AG09309 (cell line): Measurements from ENCODE around the gene PLEKHG7.

Source experiments
- DNase-seq: peaks from one replicate; pipeline ENCODE4 v3.0.0-alpha.2; 2010; ENCODE audit warnings: low read depth
- H3K4me3 ChIP-seq: 2 replicates; pipeline ENCODE4 v1.5.1; 2011; ENCODE audit warnings: mild to moderate bottlenecking, low read depth, low read length, moderate library complexity; ENCODE audit not compliant: control insufficient read depth
- TF ChIP-seq, protein P1 (sequence below): IDR thresholded peaks from 2 replicates; pipeline ENCODE4 v1.5.1; 2011; ENCODE audit warnings: mild to moderate bottlenecking, low read depth, low read length, inconsistent platforms; ENCODE audit not compliant: insufficient read depth, control insufficient read depth; ENCODE audit errors: missing control alignments

Gene PLEKHG7

DNA sequence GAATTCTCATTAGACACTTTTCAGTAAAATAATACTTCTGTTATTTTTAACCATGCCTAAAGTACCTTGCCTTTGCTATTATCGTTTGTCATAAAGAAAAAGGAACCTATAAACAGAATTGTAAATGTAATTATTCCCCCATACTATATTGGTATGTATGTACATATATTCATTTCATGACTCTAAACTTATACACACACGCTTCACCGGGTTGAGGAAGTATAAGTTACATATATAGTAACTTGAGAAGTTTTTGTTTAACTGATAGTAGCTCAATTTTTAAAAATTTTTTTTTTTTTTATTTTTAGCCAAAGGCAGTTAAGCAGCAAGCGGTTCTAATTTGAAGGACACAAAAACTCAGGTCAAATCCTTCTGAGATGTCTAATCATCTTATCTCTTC is 107.6 kb downstream of the PLEKHG7 start:
- H3K4me3 ChIP-seq: no peak overlapping the region
- DNase-seq: no peak
- TF ChIP-seq, protein P1, sequence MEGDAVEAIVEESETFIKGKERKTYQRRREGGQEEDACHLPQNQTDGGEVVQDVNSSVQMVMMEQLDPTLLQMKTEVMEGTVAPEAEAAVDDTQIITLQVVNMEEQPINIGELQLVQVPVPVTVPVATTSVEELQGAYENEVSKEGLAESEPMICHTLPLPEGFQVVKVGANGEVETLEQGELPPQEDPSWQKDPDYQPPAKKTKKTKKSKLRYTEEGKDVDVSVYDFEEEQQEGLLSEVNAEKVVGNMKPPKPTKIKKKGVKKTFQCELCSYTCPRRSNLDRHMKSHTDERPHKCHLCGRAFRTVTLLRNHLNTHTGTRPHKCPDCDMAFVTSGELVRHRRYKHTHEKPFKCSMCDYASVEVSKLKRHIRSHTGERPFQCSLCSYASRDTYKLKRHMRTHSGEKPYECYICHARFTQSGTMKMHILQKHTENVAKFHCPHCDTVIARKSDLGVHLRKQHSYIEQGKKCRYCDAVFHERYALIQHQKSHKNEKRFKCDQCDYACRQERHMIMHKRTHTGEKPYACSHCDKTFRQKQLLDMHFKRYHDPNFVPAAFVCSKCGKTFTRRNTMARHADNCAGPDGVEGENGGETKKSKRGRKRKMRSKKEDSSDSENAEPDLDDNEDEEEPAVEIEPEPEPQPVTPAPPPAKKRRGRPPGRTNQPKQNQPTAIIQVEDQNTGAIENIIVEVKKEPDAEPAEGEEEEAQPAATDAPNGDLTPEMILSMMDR: no peak

DNA sequence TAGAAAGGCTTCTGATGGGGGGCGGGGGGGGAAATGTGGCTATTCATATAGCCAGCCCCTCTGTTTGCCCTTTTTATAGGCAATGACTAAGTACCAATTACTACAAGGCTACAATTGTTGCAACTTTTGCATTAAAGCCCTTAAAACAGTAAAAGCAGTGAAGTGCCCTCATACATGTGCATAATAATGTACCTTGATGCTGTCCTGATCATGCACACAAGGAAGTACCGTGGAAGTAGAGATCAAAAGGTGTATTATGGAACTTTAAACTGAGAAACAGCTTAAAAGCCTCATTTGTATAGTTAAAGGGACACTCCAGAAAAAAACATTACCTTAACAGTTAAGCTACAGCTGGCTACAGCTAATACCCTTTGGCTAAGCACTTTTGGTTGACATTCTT is 111.8 kb downstream of the PLEKHG7 start:
- DNase-seq: no peak
- H3K4me3 ChIP-seq: no peak overlapping the region
- TF ChIP-seq, protein P1: no peak

DNA sequence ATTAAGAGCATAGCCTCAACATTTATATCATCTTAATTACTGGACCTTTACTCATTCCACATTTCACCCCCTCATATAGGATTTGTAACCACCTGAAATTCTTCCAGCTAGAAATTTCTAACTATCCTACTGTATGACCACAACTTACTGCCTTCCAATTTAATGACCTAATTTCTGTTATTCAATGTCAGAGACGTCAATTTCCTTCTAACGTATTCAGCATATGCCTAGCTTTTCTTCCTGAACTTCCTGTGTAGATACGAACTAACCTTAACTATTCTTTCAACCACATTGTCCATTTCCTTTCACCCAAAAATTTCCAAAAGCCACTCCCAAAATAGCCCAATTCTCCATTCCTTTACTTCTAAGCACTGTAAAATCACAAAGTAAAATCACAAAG is 118.4 kb downstream of the PLEKHG7 start:
- TF ChIP-seq, protein P1: no peak
- H3K4me3 ChIP-seq: no peak overlapping the region
- DNase-seq: no peak
